H9 (cell line): Measurements from ENCODE around the gene ARHGAP22. TPM values are rescaled to one million over a fixed set of nuclear protein-coding genes. Genes with fewer than 3 reads are reported as not detected.

Experiments used
- DNase-seq: peaks from one replicate; pipeline ENCODE4 v3.0.0-alpha.2; 2017
- H2AFZ ChIP-seq: one replicate; pipeline ENCODE4 v1.6.1; 2013; ENCODE audit warnings: mild to moderate bottlenecking, low read length, control low read depth, moderate library complexity
- H2AK5ac ChIP-seq: 2 replicates; pipeline ENCODE4 v1.6.1; 2013; ENCODE audit warnings: low read length, control low read depth, mixed read lengths; ENCODE audit not compliant: insufficient read length
- H2BK120ac ChIP-seq: one replicate; pipeline ENCODE4 v1.6.1; 2013; ENCODE audit warnings: low read depth, mild to moderate bottlenecking, low read length, control low read depth, inconsistent platforms; ENCODE audit not compliant: poor library complexity, severe bottlenecking
- H2BK12ac ChIP-seq: 2 replicates; pipeline ENCODE4 v1.6.1; 2013; ENCODE audit warnings: low read length, control low read depth, mixed read lengths, low read depth; ENCODE audit not compliant: insufficient read length
- H2BK15ac ChIP-seq: 2 replicates; pipeline ENCODE4 v1.6.1; 2013; ENCODE audit warnings: low read depth, low read length, control low read depth
- H2BK20ac ChIP-seq: one replicate; pipeline ENCODE4 v1.6.1; 2013; ENCODE audit warnings: low read depth, mild to moderate bottlenecking, low read length, control low read depth, inconsistent platforms; ENCODE audit not compliant: poor library complexity, severe bottlenecking
- H2BK5ac ChIP-seq: 2 replicates; pipeline ENCODE4 v1.6.1; 2013; ENCODE audit warnings: low read length, control low read depth, mixed read lengths; ENCODE audit not compliant: insufficient read length
- H3K14ac ChIP-seq: 2 replicates; pipeline ENCODE4 v1.6.1; 2013; ENCODE audit warnings: low read length, control low read depth; ENCODE audit not compliant: insufficient read depth
- H3K18ac ChIP-seq: 2 replicates; pipeline ENCODE4 v1.6.1; 2013; ENCODE audit warnings: low read depth, mild to moderate bottlenecking, mixed read lengths, low read length, control low read depth; ENCODE audit not compliant: insufficient read length
- H3K23ac ChIP-seq: 2 replicates; pipeline ENCODE4 v1.6.1; 2013; ENCODE audit warnings: low read length, control low read depth, mixed read lengths, low read depth; ENCODE audit not compliant: insufficient read length
- H3K23me2 ChIP-seq: 2 replicates; pipeline ENCODE4 v1.6.1; 2013; ENCODE audit warnings: low read depth, mild to moderate bottlenecking, mixed read lengths, low read length, control low read depth; ENCODE audit not compliant: insufficient read length, poor library complexity, severe bottlenecking
- H3K27ac ChIP-seq: 2 replicates; pipeline ENCODE4 v1.5.1; 2013; ENCODE audit warnings: low read length, control low read depth, mixed read lengths, low read depth; ENCODE audit not compliant: insufficient read length
- H3K27me3 ChIP-seq: 2 replicates; pipeline ENCODE4 v1.6.1; 2013; ENCODE audit warnings: low read length, control low read depth, inconsistent platforms; ENCODE audit not compliant: insufficient read depth
- H3K4ac ChIP-seq: 2 replicates; pipeline ENCODE4 v1.6.1; 2013; ENCODE audit warnings: low read depth, mild to moderate bottlenecking, control low read depth, inconsistent platforms, low read length, moderate library complexity
- H3K4me1 ChIP-seq: 2 replicates; pipeline ENCODE4 v1.6.1; 2013; ENCODE audit warnings: low read length, control low read depth, inconsistent platforms; ENCODE audit not compliant: insufficient read depth
- H3K4me2 ChIP-seq: 2 replicates; pipeline ENCODE4 v1.6.1; 2013; ENCODE audit warnings: low read length, control low read depth, mixed read lengths; ENCODE audit not compliant: insufficient read length, insufficient read depth
- H3K56ac ChIP-seq: 2 replicates; pipeline ENCODE4 v1.6.1; 2013; ENCODE audit warnings: low read depth, mild to moderate bottlenecking, mixed read lengths, low read length, control low read depth; ENCODE audit not compliant: insufficient read length
- H3K79me1 ChIP-seq: 2 replicates; pipeline ENCODE4 v1.6.1; 2013; ENCODE audit warnings: low read depth, mild to moderate bottlenecking, moderate library complexity, low read length, control low read depth, inconsistent platforms; ENCODE audit not compliant: insufficient read depth, poor library complexity, severe bottlenecking
- H3K79me2 ChIP-seq: 2 replicates; pipeline ENCODE4 v1.6.1; 2013; ENCODE audit warnings: low read length, control low read depth, inconsistent platforms; ENCODE audit not compliant: insufficient read depth
- H3K9ac ChIP-seq: 2 replicates; pipeline ENCODE4 v1.6.1; 2013; ENCODE audit warnings: low read length, control low read depth, mixed read lengths; ENCODE audit not compliant: insufficient read length; ENCODE audit errors: extremely low read depth
- H3K9me3 ChIP-seq: one replicate; pipeline ENCODE4 v1.6.1; 2013; ENCODE audit warnings: low read depth, low read length, inconsistent platforms; ENCODE audit not compliant: control insufficient read depth
- H3T11ph ChIP-seq: one replicate; pipeline ENCODE4 v1.6.1; 2013; ENCODE audit warnings: mild to moderate bottlenecking, low read length, control low read depth, inconsistent platforms
- H4K20me1 ChIP-seq: one replicate; pipeline ENCODE4 v1.6.1; 2013; ENCODE audit not compliant: control insufficient read depth, insufficient read length, insufficient read depth
- H4K5ac ChIP-seq: 2 replicates; pipeline ENCODE4 v1.6.1; 2013; ENCODE audit warnings: low read depth, mild to moderate bottlenecking, mixed read lengths, low read length, control low read depth; ENCODE audit not compliant: insufficient read length
- H4K8ac ChIP-seq: replicated peaks from 2 replicates; pipeline ENCODE4 v1.6.1; 2013; ENCODE audit warnings: low read length, control low read depth, mixed read lengths, low read depth; ENCODE audit not compliant: insufficient read length
- H4K91ac ChIP-seq: 2 replicates; pipeline ENCODE4 v1.6.1; 2013; ENCODE audit warnings: low read depth, mild to moderate bottlenecking, moderate library complexity, mixed read lengths, low read length, control low read depth; ENCODE audit not compliant: insufficient read length
- H3K27ac Mint-ChIP-seq, 3 experiments: 2 replicates in 2 of 3; 3 replicates in 1 of 3; pipeline ENCODE4 v1.8.0; 2020 to 2021; ENCODE audit warnings: mixed read lengths in 3 of 3, mild to moderate bottlenecking in 1 of 3, moderate library complexity in 1 of 3
- H3K27me3 Mint-ChIP-seq: 2 replicates; pipeline ENCODE4 v1.8.0; 2021; ENCODE audit warnings: low read depth, mild to moderate bottlenecking, moderate library complexity, mixed read lengths
- H3K36me3 Mint-ChIP-seq, 3 experiments: 2 replicates in 2 of 3; 3 replicates in 1 of 3; pipeline ENCODE4 v1.8.0; 2020 to 2021; ENCODE audit warnings: low read depth in 3 of 3, mixed read lengths in 3 of 3; ENCODE audit not compliant: insufficient read depth in 1 of 3
- H3K4me1 Mint-ChIP-seq, 2 experiments: 2 replicates each; pipeline ENCODE4 v1.8.0; 2020; ENCODE audit warnings: mixed read lengths in 2 of 2
- H3K4me3 Mint-ChIP-seq, 2 experiments: 2 replicates in 1 of 2; 3 replicates in 1 of 2; pipeline ENCODE4 v1.8.0; 2020 to 2021; ENCODE audit warnings: mild to moderate bottlenecking in 2 of 2, mixed read lengths in 2 of 2, moderate library complexity in 1 of 2
- H3K9me3 Mint-ChIP-seq, 2 experiments: 2 replicates in 1 of 2; 3 replicates in 1 of 2; pipeline ENCODE4 v1.8.0; 2020; ENCODE audit warnings: mild to moderate bottlenecking in 2 of 2, mixed read lengths in 2 of 2, moderate library complexity in 1 of 2
- WGBS: extraction: QIAGEN DNeasy Blood & Tissue Kit; methylation state at CpG from one replicate; pipeline ENCODE4 v1.1.7; 2013; ENCODE audit warnings: missing lambda C conversion rate, low lambda C conversion rate, mixed read lengths; ENCODE audit not compliant: insufficient read length; ENCODE audit errors: extremely low coverage; 5-methylcytosine and 5-hydroxymethylcytosine counted together
- total RNA-seq: library from RNA; stranded (reverse); gene quantifications from 2 replicates; pipeline ENCODE4 v1.2.1, GENCODE V29; 2021
- TF ChIP-seq, protein P1 (sequence below): fragments of 200-600 bp; sonication (generic); conservative IDR thresholded peaks from 3 replicates; pipeline ENCODE4 v1.8.0; 2021; ENCODE audit warnings: antibody characterized with exemption, mild to moderate bottlenecking

Gene ARHGAP22
- total RNA-seq, 1 experiment from 2014 or later = 7.4 TPM

- Histone ChIP-seq H3T11ph (no peak overlapping the region), H3K4me2 (no peak overlapping the region), H2AK5ac (no peak overlapping the region), H3K14ac (no peak overlapping the region), H3K23me2 (no peaks in the 10 kb centered on the region), H4K5ac (no peak overlapping the region), H3K18ac (no peak overlapping the region), H3K27ac (no peak overlapping the region), H3K79me2 (no peaks in the 10 kb centered on the region), H3K27me3 (no peaks in the 10 kb centered on the region), H3K56ac (no peak overlapping the region), H2BK120ac (no peak overlapping the region), H3K9ac (no peak overlapping the region), H2BK15ac (no peak overlapping the region), H4K8ac (no peak overlapping the region), H4K20me1 (no peaks in the 10 kb centered on the region), H2BK5ac (no peak overlapping the region), H4K91ac (no peak overlapping the region), H3K4ac (no peak overlapping the region), H2BK12ac (no peak overlapping the region), H2BK20ac (no peak overlapping the region), H3K23ac (no peak overlapping the region), H3K9me3 (no peaks in the 10 kb centered on the region), H2AFZ (no peak overlapping the region), H3K79me1 (no peaks in the 10 kb centered on the region), H3K4me1 (no peaks in the 10 kb centered on the region)
- H3K9me3 Mint-ChIP-seq = peaks cover 11 to 12% of the 10 kb centered on the region in 2 experiments
- TF ChIP-seq, protein P1, sequence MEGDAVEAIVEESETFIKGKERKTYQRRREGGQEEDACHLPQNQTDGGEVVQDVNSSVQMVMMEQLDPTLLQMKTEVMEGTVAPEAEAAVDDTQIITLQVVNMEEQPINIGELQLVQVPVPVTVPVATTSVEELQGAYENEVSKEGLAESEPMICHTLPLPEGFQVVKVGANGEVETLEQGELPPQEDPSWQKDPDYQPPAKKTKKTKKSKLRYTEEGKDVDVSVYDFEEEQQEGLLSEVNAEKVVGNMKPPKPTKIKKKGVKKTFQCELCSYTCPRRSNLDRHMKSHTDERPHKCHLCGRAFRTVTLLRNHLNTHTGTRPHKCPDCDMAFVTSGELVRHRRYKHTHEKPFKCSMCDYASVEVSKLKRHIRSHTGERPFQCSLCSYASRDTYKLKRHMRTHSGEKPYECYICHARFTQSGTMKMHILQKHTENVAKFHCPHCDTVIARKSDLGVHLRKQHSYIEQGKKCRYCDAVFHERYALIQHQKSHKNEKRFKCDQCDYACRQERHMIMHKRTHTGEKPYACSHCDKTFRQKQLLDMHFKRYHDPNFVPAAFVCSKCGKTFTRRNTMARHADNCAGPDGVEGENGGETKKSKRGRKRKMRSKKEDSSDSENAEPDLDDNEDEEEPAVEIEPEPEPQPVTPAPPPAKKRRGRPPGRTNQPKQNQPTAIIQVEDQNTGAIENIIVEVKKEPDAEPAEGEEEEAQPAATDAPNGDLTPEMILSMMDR = no peak
- WGBS = no CpG with 5 or more reads among the region's 4 CpGs
- no peak overlapping the region for H3K27ac Mint-ChIP-seq
- no peak overlapping the region for H3K4me3 Mint-ChIP-seq
- no peak for DNase-seq
- no peaks in the 10 kb centered on the region for H3K27me3 Mint-ChIP-seq
- peaks cover 17 to 37% (median 29%) of the 10 kb centered on the region in 3 experiments for H3K36me3 Mint-ChIP-seq
- H3K4me1 Mint-ChIP-seq = peaks cover 7 to 16% of the 10 kb centered on the region in 2 experiments
These were observed 191.9 kb downstream of the ARHGAP22 start for GRCh38 chr10:48412933-48413332.
